Epithelial cell of esophagus (primary cell): Measurements from ENCODE around the gene HERC4.

Experiments
- DNase-seq: peaks from one replicate; pipeline ENCODE4 v3.0.0; 2010; ENCODE audit warnings: low read depth
- H3K4me3 ChIP-seq: 2 replicates; pipeline ENCODE4 v1.5.1; 2011; ENCODE audit warnings: mild to moderate bottlenecking, low read length, control low read depth
- TF ChIP-seq, protein P1 (sequence below): IDR thresholded peaks from 2 replicates; pipeline ENCODE4 v1.5.1; 2011; ENCODE audit warnings: low read depth, mild to moderate bottlenecking, low read length, control low read depth, inconsistent platforms; ENCODE audit not compliant: insufficient read depth; ENCODE audit errors: missing control alignments

HERC4 gene

GRCh38 chr10:68092512-68092911 is 17.4 kb upstream of the HERC4 start:
- TF ChIP-seq, protein P1, sequence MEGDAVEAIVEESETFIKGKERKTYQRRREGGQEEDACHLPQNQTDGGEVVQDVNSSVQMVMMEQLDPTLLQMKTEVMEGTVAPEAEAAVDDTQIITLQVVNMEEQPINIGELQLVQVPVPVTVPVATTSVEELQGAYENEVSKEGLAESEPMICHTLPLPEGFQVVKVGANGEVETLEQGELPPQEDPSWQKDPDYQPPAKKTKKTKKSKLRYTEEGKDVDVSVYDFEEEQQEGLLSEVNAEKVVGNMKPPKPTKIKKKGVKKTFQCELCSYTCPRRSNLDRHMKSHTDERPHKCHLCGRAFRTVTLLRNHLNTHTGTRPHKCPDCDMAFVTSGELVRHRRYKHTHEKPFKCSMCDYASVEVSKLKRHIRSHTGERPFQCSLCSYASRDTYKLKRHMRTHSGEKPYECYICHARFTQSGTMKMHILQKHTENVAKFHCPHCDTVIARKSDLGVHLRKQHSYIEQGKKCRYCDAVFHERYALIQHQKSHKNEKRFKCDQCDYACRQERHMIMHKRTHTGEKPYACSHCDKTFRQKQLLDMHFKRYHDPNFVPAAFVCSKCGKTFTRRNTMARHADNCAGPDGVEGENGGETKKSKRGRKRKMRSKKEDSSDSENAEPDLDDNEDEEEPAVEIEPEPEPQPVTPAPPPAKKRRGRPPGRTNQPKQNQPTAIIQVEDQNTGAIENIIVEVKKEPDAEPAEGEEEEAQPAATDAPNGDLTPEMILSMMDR: no peak
- H3K4me3 ChIP-seq: no peak overlapping the region

GRCh38 chr10:68090586-68090985 is 15.5 kb upstream of the HERC4 start:
- TF ChIP-seq, protein P1: no peak
- DNase-seq: no peak

More at GRCh38 chr10:68092512-68092911, 17.4 kb upstream of the HERC4 start:
- no peak for DNase-seq

GRCh38 chr10:68088740-68089139 is 13.7 kb upstream of the HERC4 start:
- no peak for DNase-seq
- TF ChIP-seq, protein P1: no peak
- no peak overlapping the region for H3K4me3 ChIP-seq

More at GRCh38 chr10:68090586-68090985, 15.5 kb upstream of the HERC4 start:
- H3K4me3 ChIP-seq: no peak overlapping the region

DNA sequence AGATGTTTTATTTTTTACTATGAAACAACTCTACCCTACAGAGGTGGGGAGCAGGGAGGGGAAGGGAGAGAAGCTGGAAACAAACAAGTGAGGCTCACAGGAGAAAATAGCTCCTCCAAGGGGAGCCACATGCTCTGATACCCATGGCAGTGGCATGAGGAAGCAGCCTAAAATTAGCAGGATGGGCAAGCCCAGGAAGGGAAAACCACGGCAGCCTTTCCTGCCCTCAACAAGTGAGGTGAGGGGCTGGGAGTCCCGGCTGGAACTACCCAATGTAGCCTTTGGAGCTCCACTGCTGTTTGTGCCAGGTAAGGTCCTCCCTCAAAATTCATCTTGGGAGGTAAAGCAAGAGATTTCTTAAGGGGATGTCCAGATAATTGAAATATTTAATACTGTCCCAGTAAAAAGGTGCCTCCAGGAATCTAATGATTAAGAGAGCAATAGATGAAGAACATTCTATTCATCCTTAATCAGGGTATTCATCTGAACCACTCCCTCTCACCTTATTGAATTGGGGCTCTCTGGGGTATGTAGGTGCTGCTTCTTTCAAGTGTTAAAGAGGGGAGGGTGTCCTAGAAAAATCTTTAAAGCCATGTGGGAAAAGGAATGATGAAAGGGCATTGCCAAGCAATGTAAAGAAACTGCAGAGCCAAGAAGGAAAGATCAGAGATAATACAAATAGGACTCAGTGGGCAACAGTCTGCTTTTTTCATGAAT is 12.8 kb upstream of the HERC4 start:
- no peak overlapping the region for H3K4me3 ChIP-seq
- TF ChIP-seq, protein P1: no peak
- DNase-seq: peak; percentile 9

DNA sequence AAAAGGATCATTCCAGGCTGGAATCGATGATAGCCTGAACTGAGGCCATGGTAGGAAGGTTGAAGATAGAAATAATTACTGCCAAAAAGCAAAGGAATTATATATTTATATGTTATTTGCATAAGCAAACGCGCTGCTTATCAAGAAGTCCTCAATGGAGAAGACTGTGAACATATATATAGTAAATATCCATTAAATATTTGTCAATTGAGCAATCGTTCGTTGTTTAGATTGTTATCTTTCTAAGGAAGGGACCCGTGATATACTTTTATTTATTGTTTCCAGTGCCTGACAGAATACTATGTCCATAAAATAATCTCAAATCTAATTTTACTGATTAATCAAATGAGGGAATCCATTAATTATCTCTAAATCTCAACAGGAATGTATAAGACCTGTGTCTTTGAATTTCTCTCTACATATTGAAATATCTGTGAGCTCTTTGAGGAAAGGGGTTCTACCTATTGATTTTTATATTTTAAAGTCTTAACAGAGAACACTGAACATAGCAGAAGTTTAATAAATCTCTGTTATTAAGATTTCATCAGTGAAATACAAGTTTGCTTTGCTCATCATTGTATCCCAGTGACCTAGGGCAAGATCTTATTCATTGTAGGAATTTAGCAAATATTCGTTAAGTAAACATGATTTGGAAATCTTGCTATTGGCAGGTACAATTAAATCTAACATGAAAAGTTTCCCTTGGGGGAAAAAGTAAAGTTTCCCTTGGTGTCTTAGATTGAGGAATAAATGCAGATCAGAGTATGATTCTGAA is 12.0 kb upstream of the HERC4 start:
- peak; percentile 40 for DNase-seq
- H3K4me3 ChIP-seq: no peak overlapping the region
- TF ChIP-seq, protein P1: no peak

- TF ChIP-seq, protein P1: no peak
- DNase-seq: no peak
- H3K4me3 ChIP-seq: no peak overlapping the region
These were observed 10.9 kb upstream of the HERC4 start for GRCh38 chr10:68086011-68086410.
